Measurements from ENCODE around the gene COX8A.
"Not testable (repeated sequence)": the region's sequence is repeated elsewhere in the genome, so short reads cannot be mapped to it uniquely, and the experiment has no call there.

Gene COX8A

GRCh38 chr11:63969461-63969860 lies 5.0 kb upstream of the COX8A start:
- no peak for DNase-seq (ENCODE audit: low read depth in 2 of 2)

DNA sequence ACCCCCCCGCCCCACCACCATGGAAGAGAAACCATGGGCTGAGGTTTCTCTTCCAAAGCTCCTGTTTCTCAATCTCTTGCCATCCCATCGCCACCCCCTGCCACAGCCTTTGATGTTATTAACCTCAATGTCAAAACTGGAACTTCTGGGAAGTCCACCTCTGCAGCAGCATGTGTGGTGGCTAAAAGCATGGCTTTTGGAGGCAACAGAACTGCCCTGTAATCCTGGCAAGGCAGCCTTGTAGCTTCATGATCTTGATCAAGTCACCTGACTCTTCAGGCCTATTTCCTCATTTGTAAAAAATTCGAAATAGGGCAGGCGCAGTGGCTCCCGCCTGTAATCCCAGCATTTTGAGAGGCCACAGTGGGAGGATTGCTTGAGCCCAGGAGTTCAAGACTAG lies 3.5 kb upstream of the COX8A start:
- no peak for DNase-seq (ENCODE audit: low read depth in 2 of 2)

DNA sequence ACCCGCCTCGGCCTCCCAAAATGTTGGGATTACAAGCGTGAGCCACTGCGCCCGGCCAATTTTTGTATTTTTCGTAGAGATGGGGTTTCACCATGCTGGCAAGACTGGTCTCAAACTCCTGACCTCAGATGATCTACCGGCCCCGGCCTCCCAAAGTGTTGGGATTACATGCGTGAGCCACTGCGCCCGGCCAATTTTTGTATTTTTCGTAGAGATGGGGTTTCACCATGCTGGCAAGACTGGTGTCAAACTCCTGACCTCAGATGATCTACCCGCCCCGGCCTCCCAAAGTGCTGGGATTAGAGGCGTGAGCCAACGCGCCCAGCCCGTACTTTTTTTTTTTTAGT lies 535 bp upstream of the COX8A start:
- not testable (repeated sequence) for DNase-seq (ENCODE audit: low read depth in 2 of 2)

DNA sequence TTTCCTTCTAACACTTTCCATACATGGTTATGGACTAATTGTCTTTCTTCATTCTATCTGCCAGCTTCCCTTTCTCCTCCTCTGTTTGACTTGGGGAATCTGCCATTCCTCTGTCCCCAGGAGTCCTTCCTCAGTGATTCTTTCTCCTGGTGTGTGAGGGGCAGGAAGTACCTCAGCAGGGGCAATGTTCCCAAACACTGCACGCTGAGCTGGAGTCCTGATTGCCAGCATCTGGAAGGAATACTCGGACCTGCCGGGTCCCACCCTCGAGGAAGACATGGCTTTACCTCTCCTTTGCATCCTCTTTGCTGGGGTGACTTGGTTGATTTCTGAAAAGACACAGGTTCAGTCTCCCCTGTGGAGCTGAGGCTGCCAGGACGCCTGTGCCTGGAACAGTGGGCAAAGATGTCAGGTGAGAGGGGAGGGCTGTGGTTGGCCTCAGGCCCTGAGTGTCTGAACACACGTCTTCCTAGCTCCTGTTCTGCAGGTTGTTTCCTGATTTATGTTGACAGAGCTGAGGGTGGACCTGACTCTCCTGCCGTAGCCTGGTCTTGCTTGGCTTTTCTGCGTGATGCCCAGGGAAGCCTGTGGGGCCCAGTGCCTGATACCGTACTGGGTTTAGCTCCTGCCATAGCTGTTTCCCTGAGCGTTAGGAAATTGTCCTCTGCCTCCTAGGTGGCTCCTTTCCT lies 4.3 kb downstream of the COX8A start:
- DNase-seq (ENCODE audit: low read depth in 2 of 2), result no peak

DNA sequence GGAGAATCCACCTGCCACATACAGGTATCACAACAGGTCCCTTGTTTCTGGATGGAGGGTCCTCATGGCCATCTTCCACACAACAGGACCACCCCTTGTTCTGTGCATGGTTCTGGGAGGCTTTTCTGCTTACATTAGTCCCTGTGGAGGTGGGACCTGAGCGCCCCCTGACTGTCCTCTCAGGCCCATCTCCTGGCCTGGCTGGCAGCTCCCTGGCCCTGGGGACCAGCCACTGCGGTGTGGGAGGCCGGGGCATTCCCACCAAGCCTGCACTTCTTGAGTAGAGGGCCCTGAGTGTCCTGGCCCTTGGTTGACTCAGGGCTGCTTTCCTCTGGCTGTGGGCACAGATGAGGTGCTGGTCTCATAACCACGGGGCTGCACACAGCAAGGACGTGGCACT lies 5.0 kb downstream of the COX8A start:
- DNase-seq (ENCODE audit: low read depth in 2 of 2), result no peak

DNA sequence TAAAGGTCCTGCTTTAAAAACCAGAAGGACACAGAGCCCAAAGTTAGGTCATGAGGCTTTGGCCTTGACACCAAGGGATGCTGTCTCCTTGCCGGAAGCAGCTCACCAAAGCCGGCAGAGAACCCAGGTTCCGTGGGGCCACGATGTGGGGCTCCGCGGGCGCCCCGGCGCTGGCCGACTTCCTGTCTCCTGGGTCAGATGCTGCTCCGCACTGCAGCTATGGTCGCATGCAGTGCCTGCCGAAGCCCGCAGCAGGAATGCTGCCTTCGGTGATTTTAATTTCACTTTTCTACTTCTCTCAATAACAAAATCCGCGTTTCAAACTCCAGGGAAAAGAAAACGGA lies 11.4 kb downstream of the COX8A start:
- peak; percentile 53 to 57 for DNase-seq (ENCODE audit: low read depth in 2 of 2)

DNA sequence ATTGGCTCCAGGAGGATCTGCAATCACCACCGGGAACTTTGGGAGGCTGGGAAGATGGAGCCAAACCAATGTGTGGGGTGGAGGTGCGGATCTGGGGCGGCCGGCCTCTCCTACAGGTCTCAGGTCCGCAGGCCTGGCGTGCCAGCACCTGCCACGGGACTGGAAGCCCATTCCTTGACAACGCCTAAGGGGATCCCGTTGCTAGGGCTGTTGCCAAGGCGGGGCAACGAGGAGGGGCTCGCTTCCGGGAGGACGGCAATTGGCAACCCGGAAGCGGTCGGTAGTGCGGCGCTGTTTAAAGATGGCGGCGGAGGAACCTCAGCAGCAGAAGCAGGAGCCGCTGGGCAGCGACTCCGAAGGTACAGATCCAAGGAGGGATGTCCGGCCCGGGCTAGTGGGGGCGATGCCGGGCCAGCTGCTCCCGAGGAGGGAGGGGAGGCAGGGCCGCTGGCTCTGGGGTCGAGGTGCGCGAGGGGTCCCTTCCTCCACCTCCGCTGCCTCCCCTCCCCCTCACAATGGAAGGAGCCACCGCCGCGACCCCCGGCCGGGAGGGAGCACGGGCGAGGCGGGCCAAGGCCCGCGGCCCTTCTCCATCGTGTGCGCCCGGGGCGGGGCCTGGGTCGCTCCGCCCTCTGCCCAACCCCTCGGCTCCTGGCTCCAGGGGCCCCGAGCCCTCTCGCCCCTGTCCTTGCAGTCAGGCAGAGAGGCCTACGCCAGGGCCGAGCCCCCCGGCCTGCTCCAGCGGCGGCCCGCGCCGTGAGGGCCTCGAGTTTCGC lies 11.9 kb downstream of the COX8A start, which contains the start of gene OTUB1:
Gene OTUB1, plus strand, starts transcription at position 283 of the 776 bp plus-strand sequence. Its CDS starts 19 bp downstream, at position 302.
- DNase-seq (ENCODE audit: low read depth in 2 of 2), result peak; percentile 75 to 84

- DNase-seq (ENCODE audit: low read depth in 2 of 2), result no peak
Measured at GRCh38 chr11:63986932-63987513, 12.6 kb downstream of the COX8A start.

- no peak for DNase-seq (ENCODE audit: low read depth in 2 of 2)
Measured at GRCh38 chr11:63991558-63991957, 17.1 kb downstream of the COX8A start.

DNA sequence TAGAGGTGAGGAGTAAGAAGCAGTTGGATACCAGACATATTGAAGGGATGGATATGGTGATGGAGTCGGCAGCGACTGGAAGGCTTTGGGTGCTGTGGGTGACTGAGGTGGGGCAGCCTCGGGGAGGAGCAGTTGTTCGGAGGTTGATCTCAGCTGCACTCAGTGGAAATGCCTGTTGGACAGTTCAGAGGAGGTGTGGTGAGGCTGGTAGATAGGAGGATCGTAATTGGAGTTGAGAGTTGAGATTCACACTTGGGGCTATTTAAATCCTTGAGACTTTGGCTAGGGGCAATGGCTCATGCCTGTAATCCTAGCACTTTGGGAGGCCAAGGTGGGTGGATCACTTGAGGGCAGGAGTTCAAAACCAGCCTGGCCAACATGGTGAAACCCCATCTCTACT lies 18.7 kb downstream of the COX8A start:
- no peak for DNase-seq (ENCODE audit: low read depth in 2 of 2)

- DNase-seq (ENCODE audit: low read depth in 2 of 2), result no peak
Measured at GRCh38 chr11:63993993-63994392, 19.6 kb downstream of the COX8A start.

- no peak for DNase-seq (ENCODE audit: low read depth in 2 of 2)
Measured at GRCh38 chr11:63996512-63996911, 22.1 kb downstream of the COX8A start.

DNA sequence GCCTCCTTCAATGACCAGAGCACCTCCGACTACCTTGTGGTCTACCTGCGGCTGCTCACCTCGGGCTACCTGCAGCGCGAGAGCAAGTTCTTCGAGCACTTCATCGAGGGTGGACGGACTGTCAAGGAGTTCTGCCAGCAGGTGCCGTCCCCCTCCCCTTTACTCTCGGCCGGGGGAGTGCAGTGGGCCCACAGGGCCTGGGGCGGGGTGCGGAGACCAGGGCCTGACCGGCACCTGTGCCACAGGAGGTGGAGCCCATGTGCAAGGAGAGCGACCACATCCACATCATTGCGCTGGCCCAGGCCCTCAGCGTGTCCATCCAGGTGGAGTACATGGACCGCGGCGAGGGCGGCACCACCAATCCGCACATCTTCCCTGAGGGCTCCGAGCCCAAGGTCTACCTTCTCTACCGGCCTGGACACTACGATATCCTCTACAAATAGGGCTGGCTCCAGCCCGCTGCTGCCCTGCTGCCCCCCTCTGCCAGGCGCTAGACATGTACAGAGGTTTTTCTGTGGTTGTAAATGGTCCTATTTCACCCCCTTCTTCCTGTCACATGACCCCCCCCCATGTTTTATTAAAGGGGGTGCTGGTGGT lies 22.8 kb downstream of the COX8A start:
- no peak for DNase-seq (ENCODE audit: low read depth in 2 of 2)

DNA sequence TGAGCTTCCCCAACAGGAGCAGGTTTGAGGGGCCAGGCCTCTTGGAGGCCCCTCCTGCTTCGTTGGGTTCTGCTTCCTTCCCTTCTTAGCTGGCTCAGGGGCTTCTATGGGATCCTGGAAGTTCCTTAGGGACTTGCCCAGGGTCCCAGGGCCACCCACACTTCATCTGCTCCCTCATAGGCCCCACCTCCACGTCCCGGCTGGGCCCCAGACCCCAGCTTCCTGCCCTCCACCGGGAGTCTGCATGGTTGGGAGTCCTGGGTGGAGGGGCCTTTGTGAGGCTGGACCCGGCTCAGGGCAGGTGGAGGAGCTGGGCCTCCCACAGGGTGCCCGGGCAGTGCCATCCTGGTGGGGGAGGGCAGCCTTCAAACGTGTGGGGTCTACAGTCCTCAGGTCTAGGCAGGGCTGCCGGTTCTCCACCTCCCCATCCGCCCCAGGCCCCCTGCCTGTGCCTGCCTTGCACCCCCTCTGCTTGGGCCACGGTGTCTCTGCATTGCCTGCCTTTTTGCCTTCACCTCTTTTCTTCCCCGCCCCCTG lies 23.4 kb downstream of the COX8A start:
- no peak for DNase-seq (ENCODE audit: low read depth in 2 of 2)

GRCh38 chr11:63998558-63999348 lies 24.3 kb downstream of the COX8A start:
- no peak for DNase-seq (ENCODE audit: low read depth in 2 of 2)

DNA sequence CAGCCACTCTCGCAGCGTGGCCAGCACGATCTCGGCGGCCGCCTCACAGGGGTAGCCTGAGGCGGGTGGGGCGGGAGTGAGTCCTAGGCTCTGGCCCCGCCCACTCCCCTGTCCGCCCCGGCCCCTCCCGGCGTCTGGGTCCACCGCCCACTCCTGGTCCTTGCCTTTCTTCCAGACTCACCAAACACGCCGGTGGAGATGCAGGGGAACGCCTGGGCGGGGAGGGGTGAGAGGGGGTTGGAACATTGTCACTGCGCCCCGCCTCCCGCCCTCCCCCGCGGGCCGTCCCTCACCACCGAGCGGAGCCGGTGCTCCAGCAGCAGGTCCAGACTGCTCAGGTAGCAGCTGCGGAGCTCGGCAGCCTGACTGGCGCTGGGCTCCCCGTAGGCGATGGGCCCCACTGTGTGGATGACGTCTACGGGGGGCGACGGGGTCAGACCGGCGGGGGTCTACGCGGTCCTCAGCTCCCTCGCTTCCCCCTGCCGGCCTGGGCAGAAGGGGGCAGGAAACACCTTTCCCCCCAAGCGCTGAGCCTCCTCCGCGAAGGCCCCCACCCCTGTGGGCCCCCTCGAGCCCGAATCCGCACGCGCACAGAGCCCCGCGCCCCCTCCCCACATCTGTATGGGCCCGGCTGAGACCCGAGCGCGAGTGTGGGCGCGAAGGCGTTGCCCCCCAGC lies 25.1 kb downstream of the COX8A start:
- peak; percentile 24 to 54 for DNase-seq (ENCODE audit: low read depth in 2 of 2)

- DNase-seq (ENCODE audit: low read depth in 2 of 2), result peak; percentile 35 to 63
Measured at GRCh38 chr11:64000026-64000739, 25.8 kb downstream of the COX8A start.

DNA sequence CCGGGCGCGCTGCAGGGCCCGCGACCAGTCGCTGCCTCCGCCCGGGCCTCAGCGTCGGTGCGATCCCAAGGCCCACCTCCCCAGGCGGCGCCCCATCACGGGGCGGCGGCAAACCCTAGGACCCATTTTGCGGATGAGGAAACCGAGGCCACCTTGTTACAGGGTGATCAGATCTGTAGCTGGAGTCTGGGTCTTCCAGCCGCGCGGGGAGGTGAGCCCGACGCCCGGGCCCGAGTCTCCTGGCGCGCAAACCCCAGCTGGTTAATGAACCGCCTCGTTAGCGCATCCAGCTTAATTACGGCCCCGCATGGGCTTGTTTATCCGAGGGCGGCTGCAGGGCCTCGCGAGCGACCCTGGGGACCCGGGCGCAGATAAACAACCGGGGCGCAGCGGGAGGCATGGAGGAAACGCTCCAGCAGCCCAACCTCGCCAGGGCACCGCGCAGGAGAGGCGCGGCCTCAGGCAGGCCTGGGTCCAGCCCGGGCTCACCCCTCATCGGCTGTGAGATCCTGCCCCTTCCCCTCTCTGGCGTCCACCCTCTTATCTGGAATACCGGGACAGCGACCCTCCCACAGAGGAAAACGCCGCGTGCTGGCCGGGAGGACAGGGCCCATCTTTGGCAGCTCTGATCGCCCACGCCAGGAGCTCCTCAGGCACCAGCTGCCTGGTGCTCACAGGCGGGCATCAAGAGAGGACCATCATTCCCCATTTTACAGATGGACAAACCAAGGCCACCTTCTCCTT lies 26.5 kb downstream of the COX8A start:
- no peak for DNase-seq (ENCODE audit: low read depth in 2 of 2)
